Spinal cord (tissue), 10 donors: Measurements from ENCODE around the gene RALA. TPM values are rescaled to one million over a fixed set of nuclear protein-coding genes. Genes with fewer than 3 reads are reported as not detected.

ENCODE experiments used
- DNase-seq, 6 donors: peaks; one replicate each; pipeline versions ENCODE4 v3.0.0 to v3.0.0-alpha.2; 2013 to 2015; ENCODE audit warnings: low spot score in 6 of 6, low read depth in 4 of 6
- H3K27ac ChIP-seq: one replicate; pipeline ENCODE4 v1.5.1; 2013; ENCODE audit warnings: low read depth, low read length, control low read depth
- H3K27me3 ChIP-seq: one replicate; pipeline ENCODE4 v1.6.1; 2013; ENCODE audit warnings: low read length; ENCODE audit not compliant: control insufficient read depth, insufficient read depth
- H3K36me3 ChIP-seq: one replicate; pipeline ENCODE4 v1.6.1; 2013; ENCODE audit warnings: low read length; ENCODE audit not compliant: control insufficient read depth, insufficient read depth
- H3K4me1 ChIP-seq: one replicate; pipeline ENCODE4 v1.6.1; 2013; ENCODE audit warnings: low read length; ENCODE audit not compliant: control insufficient read depth, insufficient read depth
- H3K4me3 ChIP-seq: one replicate; pipeline ENCODE4 v1.5.1; 2013; ENCODE audit warnings: low read depth, low read length, control low read depth
- H3K9me3 ChIP-seq: one replicate; pipeline ENCODE4 v1.6.1; 2013; ENCODE audit warnings: low read length; ENCODE audit not compliant: control insufficient read depth, insufficient read depth
- WGBS: methylation state at CpG from one replicate; pipeline ENCODE4 v1.1.5; 2013; ENCODE audit warnings: missing lambda C conversion rate; ENCODE audit not compliant: insufficient coverage; 5-methylcytosine and 5-hydroxymethylcytosine counted together
- polyA plus RNA-seq, 2 donors: library from polyadenylated mRNA; unstranded; fragments of 120-200 nt; gene quantifications; one replicate each; pipeline ENCODE4 v1.2.1, GENCODE V29; 2013; ENCODE audit not compliant: insufficient read length in 2 of 2
- total RNA-seq, 2 donors: library from RNA; depleted of rRNA in 1 of 2; stranded (reverse); fragments of 120-200 nt in 1 of 2; fragments of >200 nt in 1 of 2; gene quantifications; one replicate each; pipeline versions ENCODE4 v1.2.3 to v1.2.4, GENCODE V29; 2013 to 2014
- donor health status: healthy.

RALA gene
- total and polyA plus RNA-seq, 4 donors: 23.2 to 93.3 (median 60.7) TPM

DNA sequence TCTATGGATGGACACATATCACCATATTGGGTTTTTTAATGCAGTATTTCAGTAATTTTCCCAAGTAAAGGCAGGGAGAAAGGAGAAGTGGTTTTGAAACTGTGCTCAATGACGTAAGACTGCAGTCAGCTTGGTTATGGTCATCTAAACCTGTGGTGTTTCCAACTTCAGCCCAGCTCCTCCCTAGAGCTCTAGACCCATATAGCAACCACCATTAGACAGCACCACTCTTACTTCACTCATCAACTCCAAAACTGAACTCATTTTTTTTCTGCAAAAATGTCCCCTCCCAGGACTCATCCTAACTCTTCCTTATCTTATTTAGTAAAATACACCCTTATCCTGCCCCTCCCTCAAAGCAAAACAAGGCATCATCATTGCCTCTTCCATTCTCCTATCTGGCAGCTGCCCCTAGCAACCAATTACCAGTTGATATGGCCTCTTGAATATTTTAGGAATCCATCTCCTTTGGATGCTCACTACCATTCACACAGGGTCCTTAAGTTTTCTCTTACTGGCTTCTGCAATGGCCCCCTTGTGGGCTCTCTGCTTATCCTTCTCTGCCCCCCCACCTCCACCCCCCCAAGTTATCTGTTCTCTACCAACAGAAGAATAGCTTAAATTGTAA is 1.5 kb upstream of the RALA start:
- Histone ChIP-seq H3K36me3 (no peaks in the 10 kb centered on the region), H3K4me1 (peaks cover 3% of the 10 kb centered on the region), H3K4me3 (no peak overlapping the region), H3K9me3 (no peaks in the 10 kb centered on the region), H3K27ac (no peak overlapping the region), H3K27me3 (no peaks in the 10 kb centered on the region)
- 100% methylated on average over 1 of the region's 1 CpG for WGBS
- DNase-seq: no peak

DNA sequence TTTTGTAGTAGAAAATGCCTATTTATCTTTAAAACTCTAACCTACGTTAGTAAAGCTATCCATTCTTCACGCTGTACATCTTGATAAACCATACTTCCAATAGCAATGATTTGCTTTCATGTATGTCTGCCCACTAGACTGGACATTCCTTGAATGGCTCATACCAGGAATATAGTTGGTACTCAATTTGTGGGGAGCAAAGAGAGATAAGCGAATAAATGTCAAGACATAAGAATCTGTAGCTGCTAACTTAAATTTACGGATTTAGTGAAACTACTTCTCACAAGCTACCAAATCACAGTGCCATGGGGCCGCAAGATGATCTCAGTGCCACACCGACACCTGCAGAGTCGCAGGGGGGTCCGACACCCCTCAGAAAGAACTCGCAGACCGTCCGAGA is 763 bp upstream of the RALA start:
- Histone ChIP-seq H3K4me3 (peak overlapping the region; percentile 85), H3K9me3 (no peaks in the 10 kb centered on the region), H3K27ac (peak overlapping the region; percentile 97), H3K36me3 (no peaks in the 10 kb centered on the region), H3K4me1 (peaks cover 3% of the 10 kb centered on the region), H3K27me3 (no peaks in the 10 kb centered on the region)
- DNase-seq: no peak
- 8% methylated on average over 8 of the region's 11 CpGs for WGBS

DNA sequence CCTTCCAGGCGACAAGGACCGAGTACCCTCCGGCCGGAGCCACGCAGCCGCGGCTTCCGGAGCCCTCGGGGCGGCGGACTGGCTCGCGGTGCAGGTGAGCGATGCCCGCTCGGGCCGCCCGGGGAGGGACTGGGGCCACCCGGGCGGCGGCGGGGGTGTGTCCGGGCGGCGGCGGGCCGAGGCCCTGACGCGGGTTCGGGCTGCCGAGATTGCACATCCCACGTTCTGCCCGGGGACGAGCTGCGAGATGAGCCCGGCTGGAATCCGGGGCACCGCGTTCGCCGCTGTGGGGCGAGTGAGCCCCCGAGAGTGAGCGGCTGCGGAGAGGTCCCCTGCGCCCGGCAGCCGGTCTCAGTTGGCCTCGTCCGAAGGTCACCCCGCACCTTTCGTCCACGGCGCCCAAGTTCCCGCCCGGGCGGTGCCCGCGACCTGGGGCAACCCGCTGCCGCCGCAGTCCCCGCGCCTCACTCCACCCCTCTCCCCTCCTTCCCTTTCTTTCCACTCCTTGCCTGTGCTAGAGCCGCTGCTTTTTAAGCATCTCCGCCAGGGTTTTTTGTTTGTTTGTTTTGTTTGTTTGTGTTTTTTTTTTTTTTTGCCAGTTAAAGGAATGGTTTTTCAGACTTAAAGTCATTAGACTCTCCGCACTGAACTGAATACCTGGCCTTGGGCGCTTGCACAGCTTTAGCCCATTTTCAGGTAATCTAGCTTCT is 515 bp downstream of the RALA start:
- H3K36me3 ChIP-seq: no peaks in the 10 kb centered on the region
- no peaks in the 10 kb centered on the region for H3K27me3 ChIP-seq
- H3K9me3 ChIP-seq: no peaks in the 10 kb centered on the region
- peak overlapping the region; percentile 85 for H3K4me3 ChIP-seq
- H3K27ac ChIP-seq: peak overlapping the region; percentile 97
- WGBS: 0% methylated on average over 62 of the region's 68 CpGs
- DNase-seq: peak in 2 of 6 donors; percentile 49 to 50
- H3K4me1 ChIP-seq: peaks cover 6% of the 10 kb centered on the region

DNA sequence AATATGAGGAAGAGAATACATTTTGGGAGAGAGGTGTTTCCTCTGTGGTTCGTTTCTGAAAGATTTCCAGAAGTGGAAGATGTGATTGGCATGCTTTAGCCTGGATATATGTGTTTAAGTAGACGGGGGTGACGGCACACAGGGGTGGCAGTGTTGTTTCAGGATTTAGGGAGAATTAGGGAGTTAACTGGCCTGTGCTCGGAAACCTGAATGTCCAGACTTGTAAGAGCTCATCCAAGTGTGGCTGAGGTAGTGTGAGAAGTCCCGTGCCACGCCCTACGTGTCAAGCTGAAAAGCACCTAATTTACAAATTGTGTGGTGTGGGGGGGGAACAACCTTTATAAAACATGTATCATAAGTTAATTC is 1.1 kb downstream of the RALA start:
- no peaks in the 10 kb centered on the region for H3K36me3 ChIP-seq
- H3K4me3 ChIP-seq: peak overlapping the region; percentile 85
- H3K9me3 ChIP-seq: no peaks in the 10 kb centered on the region
- no peaks in the 10 kb centered on the region for H3K27me3 ChIP-seq
- peaks cover 6% of the 10 kb centered on the region for H3K4me1 ChIP-seq
- 0% methylated on average over 4 of the region's 7 CpGs for whole genome bisulfite sequencing
- peak in 2 of 6 donors; percentile 44 to 47 for DNase-seq
- peak overlapping the region; percentile 2 for H3K27ac ChIP-seq

DNA sequence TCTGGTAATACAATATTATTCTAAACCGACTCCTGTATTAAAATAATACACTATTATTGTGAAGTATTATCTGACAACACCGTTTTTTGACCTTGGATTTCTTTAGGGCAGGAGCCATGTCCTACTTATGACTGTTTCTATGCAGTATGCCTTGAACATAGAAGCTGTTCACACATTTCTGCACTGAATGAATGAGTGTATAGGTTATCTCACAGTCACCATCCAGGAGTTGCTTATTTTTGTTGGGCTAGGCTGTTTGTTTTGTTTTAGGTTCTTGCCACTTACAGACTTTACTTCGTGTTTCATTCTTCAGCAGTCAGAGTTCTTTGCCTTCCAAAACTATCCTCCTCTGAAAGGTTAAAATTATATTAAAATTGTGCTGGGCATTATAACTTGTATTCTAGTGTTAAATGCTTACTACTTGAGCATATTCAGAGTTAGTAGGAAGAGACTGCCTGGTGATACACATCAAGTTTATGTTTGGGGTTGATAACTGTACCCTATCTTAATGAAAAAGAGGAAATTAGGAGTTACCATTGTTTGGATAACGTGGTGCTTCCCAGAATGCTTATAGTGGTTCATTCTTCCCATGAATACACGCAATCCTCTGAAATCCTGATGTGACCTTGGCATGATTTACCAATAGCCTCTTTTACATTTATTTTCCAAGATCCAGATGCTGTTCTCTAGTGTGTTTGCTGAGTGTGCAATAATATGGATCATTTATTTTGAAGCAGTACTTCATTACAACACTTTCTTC is 1.7 kb downstream of the RALA start:
- DNase-seq: peak in 1 of 6 donors; percentile 31
- Histone ChIP-seq H3K27ac (no peak overlapping the region), H3K9me3 (no peaks in the 10 kb centered on the region), H3K27me3 (no peaks in the 10 kb centered on the region), H3K4me3 (peak overlapping the region; percentile 85), H3K4me1 (peaks cover 6% of the 10 kb centered on the region), H3K36me3 (no peaks in the 10 kb centered on the region)
- 50% methylated on average over 1 of the region's 5 CpGs for WGBS

DNA sequence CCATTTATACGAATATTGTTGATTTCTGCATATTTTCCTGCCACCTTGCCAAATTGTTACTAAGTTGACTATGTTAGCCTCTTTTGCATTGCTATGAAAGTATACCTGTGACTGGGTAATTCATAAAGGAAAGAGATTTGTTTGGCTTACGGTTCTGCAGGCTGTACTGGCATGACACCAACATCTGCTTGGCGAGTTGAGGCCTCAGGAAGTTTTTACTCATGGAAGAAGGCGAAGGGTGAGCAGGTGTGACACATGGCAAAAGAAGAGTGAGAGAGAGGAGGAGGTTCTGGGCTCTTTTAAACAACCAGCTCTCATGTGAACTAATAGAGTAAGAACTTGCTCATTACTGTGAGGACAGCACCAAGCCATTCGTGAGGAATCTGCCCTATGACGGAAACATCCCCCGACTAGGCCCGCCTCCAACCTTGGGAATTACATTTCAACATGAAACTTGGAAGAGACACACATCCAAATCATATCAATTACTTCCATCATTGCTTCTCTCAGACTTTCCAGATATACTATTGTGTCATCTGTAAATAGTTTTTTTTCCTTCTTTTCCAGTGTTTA is 8.4 kb downstream of the RALA start:
- H3K4me1 ChIP-seq: peaks cover 3% of the 10 kb centered on the region
- no peak for DNase-seq
- H3K27me3 ChIP-seq: no peaks in the 10 kb centered on the region
- peaks cover 4% of the 10 kb centered on the region for H3K36me3 ChIP-seq
- 100% methylated on average over 3 of the region's 8 CpGs for WGBS
- H3K9me3 ChIP-seq: no peaks in the 10 kb centered on the region
- H3K27ac ChIP-seq: no peak overlapping the region
- H3K4me3 ChIP-seq: no peak overlapping the region

DNA sequence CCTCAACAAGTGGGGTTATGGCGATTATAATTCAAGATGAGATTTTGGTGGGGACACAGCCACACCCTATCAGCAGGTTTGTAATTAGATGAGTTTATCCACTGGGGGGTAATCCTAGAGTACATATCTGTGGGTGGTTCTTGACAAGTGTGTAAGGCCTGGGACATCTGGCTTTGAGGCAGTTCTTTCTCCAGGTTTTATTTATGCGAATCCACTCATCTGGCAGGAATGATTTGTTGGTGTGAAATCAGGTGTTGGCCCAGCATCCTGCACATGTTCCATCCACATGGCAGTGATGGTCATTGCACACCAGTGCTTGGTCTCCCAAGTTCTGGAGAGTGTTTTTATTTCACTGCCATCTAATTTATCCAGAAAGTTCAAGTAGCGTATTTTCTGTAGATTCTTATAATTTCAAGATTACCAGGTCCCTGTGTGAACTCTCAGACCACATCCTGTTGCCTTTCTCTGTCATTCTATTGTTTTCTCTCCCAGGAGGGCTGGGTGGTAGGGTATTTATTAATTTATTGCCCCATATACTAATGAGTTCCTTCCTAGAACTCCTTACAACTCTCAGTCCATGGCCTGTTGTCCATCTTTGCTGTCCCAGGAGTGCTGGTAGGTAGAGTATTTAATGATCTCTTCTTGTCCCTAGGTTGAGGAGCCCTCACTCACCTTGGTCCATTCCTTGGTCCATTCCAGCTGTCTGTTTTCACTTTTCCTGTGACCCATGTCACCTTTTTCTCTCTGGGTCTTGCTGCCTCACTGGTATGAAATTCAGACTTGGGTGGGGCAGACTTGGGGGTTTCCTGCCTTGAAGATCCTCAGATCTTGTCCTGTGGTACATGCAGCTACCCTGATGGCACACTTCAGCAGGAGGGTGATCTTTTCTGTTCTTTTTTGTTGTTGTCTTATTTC is 10.4 kb downstream of the RALA start:
- H3K27me3 ChIP-seq: no peaks in the 10 kb centered on the region
- no peak for DNase-seq
- H3K4me3 ChIP-seq: no peak overlapping the region
- H3K4me1 ChIP-seq: no peaks in the 10 kb centered on the region
- no peaks in the 10 kb centered on the region for H3K9me3 ChIP-seq
- no CpG with 5 or more reads among the region's 3 CpGs for WGBS
- no peak overlapping the region for H3K27ac ChIP-seq
- peaks cover 4% of the 10 kb centered on the region for H3K36me3 ChIP-seq

DNA sequence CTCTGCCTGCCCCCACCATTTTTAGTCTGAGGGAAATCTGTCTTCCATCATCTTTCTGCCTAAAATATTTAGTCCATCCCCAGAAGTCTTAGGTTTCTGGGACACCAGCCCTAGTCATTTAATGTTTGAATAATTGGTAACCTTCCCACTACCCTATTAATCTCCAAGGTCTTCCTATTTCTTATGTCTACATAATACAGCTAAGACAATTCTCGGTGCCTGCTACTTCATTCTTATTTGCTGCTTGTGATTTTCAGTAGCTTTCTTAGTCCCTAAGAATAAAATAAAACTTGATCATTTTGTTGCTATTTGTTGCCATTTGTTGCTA is 11.1 kb downstream of the RALA start:
- Histone ChIP-seq H3K4me1 (no peaks in the 10 kb centered on the region), H3K36me3 (peaks cover 4% of the 10 kb centered on the region)
- no CpG with 5 or more reads among the region's 1 CpG for WGBS

DNA sequence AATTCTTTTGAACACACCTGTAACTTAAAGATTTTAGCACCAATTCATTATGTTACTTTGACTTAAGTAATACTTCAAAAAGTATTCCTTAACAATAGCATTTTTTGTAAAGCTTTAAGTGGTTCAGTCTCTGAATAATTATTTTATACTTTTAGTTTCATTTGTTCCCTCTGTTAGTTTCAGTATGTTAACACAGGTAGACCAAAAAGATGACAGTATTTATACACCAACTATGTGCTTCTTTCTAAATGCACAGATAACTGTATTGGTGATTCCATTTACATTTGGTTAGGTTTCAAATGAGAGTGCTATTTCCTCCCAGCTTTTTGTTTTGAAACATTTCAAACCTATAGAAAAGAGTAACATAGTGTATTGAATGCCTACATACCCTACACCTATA is 14.0 kb downstream of the RALA start:
- Histone ChIP-seq H3K4me3 (no peak overlapping the region), H3K36me3 (no peaks in the 10 kb centered on the region), H3K27me3 (no peaks in the 10 kb centered on the region), H3K4me1 (no peaks in the 10 kb centered on the region), H3K9me3 (no peaks in the 10 kb centered on the region), H3K27ac (no peak overlapping the region)
- no peak for DNase-seq

More for the DNA sequence above, 11.1 kb downstream of the RALA start:
- no peak overlapping the region for H3K4me3 ChIP-seq
- H3K9me3 ChIP-seq: no peaks in the 10 kb centered on the region
- H3K27ac ChIP-seq: no peak overlapping the region
- H3K27me3 ChIP-seq: no peaks in the 10 kb centered on the region
- no peak for DNase-seq
